Ramos (cell line): ENCODE measurements around the gene MYOM1.

Experiments used
- in situ Hi-C: fragments of 300-500 bp; cut with MboI; formaldehyde crosslinking; loops from one replicate; pipeline ENCODE4 v1.14.3; 2022; ENCODE audit warnings: low sequenced_read_pairs; ENCODE audit not compliant: unreplicated experiment

MYOM1 gene

DNA sequence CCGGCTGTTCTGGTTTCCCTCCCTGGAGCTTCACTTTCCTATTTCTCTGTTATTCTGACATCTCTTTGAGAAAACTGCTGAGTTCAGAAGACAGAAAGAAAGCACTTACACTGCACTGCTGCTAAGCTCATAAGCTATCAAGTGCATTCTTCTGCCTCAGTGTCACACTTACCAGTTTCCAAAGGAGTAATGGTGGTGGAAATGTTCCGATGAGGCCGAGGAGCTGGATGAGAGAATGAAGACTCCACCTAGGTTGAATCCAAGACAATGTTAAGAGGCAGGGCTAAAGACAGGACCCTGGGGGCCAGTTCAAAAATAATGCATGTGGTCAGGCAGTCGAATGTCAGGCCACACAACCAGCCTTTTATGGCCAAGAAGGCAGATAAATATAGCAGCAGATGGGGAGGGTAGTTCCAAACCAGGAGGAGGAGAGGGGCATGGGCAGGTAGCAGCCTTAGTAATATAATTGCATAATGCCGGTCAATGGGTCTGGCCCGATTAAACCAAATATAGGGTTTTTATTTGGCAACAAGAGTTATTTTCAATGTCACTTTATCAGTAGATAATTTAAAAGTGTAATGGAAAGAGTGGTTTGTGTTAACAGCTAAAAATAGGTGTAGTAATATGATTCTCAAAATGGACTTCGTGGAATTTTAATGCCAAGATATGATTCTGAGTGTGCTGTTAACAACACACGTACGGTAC is at the start of gene MYOM1:
MYOM1 (minus strand) TSS at position 338 of the 705 bp plus-strand sequence. CDS start 4,745 bp downstream, outside the sequence.
- in situ Hi-C loops = no loop called here

DNA sequence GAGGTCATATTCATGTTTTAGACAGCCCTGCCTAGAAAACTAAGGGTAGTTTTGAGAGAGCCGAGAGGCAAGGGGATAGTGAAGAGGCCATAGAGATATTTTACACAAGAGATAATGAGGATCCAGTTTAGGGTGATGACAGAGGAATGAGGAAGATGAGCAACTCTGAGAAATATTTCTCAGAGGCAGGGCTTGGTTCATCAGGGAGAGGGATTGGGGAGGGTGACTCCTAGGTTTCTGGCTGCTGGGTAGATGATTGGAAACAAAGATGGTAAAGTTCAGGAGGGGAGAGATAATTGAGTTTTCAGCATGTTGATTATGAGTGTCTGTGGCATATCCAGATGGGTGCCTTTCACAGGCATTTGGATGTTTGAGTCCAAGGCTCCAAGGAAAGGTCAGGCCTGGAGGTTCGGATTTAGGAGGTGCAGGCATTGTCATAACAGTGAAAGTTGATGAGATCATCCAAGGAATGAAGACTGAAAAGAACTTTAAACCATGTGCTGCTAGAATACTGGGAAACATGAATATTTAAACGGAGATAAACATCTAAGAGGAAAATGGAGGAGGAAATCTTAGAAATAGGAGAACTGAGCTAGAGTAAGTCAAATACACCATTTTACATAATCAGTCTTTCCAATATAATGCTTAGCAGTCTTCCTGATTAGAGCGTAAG is 49.6 kb upstream of the MYOM1 start:
- in situ Hi-C loops = no loop called here

DNA sequence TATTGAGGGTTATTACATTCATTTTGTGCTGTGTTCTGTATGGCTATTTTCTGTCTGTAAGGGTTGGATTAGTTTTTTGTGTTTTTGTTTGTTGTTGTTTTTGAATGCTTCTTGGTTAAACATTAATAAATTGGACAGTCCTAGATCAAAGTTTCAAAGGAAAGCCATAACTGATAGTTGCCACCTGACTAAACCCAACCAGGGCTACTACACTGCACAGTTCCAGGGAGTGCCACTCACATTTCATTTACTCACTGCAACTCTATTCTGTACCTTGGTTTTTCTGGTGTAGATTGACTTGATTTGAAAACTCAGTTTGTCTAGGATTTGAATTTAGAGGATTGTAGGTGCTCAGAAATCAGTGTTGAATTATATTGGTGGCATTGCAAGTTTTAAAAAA is 48.5 kb upstream of the MYOM1 start:
- in situ Hi-C loops = no loop called here

DNA sequence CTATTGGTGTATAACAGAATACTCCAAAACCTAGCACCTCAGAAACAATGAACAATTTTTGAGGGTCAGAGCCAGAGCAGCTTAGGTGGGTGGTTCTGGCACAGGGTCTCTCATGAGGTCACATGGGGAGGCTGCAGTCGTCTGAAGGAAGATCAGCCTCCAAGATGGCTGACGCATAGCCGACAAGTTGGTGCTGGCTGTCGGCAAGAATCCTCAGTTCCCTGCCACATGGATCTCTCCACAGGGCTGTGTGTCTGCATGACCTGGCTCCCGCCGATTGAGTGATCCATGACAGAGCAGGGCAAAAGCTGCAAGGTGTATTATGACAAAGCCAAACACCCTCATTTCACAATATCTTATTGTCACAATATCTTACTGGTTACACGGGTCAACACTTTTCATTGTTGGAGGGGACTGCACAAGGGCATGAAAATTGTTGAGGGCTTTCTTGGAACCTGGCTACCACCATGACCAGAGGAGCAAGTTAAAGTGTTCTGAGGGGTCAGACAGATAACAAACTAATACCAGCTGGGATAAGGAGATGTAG is 46.4 kb upstream of the MYOM1 start:
- in situ Hi-C loops = no loop called here

DNA sequence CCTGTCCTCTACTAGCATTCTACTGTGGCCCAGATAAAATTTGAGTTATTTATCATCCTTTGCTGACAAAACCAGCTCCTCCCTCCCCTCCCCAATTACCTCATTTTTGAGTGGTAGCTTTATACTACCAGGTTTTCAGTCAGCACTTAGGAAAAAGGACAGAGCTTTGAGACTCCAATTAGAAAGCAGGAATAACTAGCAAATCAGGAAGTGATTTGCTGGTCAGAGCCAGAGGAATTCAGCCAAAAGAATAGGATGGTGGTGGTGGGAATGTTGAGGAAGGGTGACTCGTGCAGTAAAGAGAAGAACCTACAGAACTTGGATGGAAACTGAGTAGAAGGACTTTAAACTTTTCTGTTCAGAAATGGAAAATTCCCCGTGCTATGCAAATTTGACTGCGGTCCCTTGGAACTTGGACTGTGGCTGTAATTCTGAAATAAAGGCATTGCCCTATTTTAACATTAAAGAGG is 45.8 kb upstream of the MYOM1 start:
- in situ Hi-C loops = no loop called here

DNA sequence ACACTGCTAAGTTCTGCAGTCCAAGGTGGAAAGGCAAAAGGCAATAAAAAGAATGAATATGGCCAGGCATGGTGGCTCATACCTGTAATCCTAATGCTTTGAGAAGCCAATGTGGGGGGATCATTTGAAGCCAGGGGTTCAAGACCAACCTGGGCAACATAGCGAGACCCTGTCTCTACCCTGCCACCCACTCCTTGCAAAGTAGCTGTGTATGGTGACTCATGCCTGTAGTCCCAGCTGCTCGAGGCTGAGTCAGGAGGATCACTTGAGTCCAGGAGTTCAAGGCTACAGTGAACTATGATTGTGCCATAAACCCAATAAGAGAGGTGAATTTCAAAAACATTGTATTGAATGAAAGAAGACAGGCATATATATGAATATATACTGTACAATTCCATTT is 44.6 kb upstream of the MYOM1 start:
- in situ Hi-C loops = no loop called here

DNA sequence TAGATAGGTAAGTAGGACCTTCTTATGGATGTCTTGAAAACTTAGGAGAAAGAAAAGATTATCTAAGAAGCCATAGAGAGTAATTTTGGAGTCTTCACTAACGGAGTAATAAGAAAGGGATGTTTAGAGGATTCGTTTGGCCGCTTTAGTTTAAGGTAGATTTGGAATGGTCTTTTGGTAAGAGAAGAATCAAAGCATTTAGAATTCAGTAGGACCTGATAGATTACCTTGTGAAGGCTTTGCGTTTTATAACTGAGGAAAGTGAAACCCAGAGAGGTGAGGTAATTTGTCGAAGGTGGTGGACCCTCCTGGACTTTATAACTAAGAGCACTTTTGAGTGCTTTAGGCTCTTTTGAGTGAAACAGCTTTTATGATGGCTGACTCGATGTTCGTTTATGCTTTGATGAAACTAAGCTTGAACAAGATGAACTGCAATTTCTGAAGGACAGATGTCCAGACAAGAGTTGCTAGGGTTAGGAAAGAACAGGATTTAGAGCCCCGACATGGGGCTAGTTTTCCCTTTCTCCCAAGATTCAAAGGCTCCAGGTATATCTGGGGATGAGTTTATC is 43.4 kb upstream of the MYOM1 start:
- in situ Hi-C loops = no loop called here

DNA sequence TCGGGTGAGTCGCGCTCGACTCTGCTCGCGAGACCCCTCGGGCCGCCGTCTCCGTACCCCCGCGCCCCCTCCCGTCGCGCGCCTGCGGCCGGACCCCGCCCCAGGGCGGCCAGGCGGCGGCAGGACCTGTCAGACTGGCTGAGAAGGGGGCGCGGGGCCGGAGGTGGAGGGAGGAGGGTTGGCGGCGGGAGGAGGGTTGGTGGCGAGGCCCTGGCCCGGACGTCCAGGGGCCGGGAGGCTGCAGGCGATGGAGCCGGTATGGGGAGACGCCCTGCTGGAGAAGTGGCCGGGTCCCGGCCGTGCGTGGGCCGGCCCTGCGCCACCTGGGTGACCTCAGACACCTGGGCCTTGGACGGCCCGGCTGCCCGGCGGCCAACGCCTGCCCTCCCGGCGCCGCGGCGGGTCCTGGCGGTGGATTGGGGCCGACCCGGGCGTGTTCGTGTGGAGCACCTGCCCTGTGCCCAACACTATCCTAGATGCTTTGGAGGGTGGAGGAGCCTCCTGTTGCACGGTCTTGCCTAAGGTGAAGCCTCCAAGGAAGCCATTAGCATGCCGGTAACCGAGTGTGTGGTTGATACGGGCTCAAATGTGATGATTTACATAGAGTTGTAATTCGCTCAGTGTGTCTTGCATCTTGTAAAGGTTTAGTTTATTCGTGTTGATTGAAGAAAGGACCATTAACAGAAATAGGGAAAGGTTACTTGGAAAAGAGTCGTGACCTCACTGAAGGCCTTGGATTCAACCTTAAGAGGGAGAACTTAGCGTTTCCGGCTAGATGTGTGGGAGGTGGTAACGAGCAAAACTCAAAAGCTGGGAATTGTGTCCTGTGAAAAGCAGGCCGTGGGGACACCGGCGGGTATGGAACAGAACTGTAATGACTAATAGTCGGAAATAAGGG is 42.7 kb upstream of the MYOM1 start:
- in situ Hi-C loops = no loop called here

DNA sequence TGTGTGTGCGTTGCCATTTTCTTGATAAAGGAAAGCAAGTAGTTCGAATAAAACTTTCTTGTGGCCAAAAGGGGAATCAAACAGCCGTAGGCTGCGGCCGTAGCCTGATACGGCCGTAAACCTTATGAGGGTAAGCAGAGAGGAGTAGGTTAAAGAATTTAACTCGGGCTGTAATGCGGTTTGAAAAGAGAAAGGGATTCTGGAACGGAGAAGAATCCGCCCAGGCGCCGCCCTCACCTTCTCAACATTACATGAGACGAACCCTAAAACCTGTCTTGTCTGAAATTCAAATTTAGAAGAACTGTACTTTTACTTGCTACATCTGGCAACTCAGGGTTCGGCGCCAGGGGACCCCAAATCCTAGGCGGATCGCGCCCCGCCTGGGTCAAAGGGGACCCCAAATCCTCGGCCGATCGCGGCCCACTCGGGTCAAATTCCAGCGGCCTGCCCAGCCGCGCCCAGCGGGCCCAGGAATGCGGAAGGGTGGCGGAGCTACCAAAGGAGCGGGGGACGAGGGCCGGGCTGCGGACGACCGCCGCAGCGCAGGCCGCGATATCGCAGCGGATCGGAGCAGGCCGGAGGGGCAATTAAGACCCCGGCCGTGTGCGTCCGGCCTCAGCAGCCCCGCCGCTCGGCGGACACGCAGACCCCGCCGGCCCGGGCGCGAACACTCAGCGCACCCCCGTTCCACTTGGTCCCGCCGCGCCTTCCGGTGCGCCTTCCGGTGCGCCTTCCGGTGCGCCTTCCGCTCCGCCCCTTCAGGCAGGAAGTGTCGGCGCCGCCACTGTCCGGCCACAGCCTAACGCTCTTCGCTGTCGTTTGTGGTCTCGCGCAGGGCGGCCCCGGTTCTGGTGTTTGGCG is 41.8 kb upstream of the MYOM1 start, which contains the start of gene MYL12B:
MYL12B (plus strand) TSS at position 761 of the 861 bp plus-strand sequence. CDS start 10,766 bp downstream, outside the sequence.
- in situ Hi-C loops = no loop called here

DNA sequence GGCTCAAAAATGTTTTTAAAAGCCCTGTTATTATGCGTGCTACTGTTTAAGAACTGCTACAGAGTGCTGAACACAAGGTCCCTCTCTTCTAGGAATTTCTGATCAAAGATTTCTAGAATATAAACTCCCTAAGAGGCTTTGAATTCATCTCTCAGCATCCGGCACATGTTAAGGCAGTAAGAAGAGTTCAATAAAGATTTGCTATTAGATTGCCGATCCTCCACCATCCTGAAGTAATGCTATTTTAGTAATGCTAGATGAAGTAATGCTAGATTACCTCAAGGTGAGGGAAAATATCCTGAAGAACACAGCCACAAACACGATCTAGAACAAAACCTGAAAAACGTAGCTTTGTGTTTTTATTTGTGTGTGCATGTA is 41.2 kb upstream of the MYOM1 start:
- in situ Hi-C loops = no loop called here

DNA sequence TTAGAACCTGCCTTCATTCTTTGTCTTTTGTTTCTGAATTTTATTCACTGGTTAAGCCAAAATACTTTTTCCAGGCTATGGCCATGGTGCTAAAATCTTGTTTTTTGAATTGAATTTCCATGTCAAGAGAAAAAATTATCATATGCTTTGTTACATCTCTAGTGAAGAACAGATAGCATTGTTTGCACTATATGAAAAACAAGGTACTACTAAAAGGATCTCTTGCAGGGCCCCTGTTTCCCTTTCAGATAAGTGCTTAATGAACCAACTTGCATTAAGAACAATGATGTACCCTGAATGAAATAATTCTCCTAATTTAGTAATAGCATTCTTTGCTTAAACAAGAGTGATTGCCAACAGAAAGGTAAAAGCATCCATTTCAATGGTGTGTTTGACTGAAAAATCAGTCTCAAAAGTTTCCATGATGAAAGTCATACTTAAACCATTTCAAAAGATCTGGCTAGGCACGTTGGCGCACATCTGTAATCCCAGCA is 37.9 kb upstream of the MYOM1 start:
- in situ Hi-C loops = no loop called here

DNA sequence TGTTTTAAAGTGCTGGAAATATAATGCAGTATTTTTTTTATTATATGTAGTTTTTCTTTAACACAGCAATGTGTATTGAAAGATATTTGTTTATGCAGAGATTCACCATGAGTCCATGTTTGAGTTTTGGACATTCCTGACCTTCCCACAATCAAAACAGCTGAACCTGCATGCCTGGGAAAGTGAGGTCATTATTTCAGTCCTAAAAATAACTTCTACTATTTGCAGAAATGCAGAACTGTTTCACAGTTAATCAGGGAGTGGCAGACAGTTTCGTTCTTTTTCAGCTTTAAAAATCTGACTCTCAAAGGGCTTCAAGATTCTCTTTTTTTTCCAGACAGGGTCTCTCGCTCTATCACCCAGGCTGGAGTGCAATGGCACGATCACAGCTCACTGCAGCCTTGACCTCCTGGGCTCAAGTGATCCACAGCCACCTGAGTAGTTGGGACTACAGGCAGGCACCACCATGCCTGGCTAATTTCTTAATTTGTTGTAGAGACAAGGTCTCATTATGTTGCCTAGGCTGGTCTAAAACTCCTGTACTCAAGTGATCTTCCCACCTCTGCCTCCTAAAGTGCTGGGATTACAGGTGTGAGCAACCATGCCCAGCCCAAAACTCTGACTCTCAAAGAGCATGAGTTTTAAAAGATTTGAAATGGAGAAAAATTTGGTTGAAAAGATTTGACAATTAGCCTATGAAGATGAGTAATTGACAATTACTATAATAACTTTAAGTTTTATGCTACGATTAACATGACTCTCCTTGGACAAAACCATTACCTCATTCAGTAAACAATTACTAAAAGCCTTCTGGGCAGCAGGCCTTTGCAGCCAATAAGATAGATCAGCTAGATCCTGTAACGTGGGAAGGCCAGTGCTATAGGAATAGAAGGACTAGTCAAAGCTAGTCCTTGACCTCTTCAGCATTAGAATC is 37.2 kb upstream of the MYOM1 start:
- in situ Hi-C loops = no loop called here

DNA sequence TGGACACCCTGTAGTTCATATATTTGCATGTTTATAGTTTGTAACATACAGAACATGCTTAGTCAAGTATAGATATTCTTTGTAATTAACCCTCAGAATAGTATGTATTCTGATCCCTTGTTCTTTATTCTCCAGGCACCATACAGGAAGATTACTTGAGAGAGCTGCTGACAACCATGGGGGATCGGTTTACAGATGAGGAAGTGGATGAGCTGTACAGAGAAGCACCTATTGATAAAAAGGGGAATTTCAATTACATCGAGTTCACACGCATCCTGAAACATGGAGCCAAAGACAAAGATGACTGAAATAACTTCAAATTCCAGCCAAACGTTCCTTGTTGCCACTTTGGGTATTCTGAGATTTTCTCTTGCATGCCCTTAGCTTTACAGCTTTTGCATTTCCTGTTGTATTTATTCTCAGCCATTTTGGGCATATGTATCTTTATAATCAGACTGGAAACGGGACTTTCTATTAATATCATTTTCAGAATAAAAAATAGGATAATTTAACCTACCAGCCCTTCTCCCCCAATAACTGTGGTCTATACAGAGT is 35.9 kb upstream of the MYOM1 start:
- in situ Hi-C loops = no loop called here

DNA sequence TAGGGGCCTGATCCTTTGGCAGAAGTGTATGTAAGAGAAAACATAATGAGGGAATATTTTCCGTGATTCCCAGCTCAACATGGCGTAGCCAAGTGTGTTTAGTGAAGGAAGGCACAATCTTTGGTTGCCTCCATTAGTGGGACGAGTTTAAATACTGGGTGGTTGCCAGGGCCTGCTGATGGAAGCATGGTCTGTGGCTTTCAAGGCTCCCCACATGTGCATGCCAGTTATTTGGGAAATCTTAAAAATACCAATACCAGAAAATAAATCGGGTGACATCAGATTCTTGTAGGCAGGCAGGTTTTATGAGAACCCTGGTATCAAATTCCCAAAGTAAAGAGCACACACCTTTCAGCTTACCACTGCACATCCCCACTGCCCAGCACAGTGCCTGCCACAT is 35.0 kb upstream of the MYOM1 start:
- in situ Hi-C loops = no loop called here

DNA sequence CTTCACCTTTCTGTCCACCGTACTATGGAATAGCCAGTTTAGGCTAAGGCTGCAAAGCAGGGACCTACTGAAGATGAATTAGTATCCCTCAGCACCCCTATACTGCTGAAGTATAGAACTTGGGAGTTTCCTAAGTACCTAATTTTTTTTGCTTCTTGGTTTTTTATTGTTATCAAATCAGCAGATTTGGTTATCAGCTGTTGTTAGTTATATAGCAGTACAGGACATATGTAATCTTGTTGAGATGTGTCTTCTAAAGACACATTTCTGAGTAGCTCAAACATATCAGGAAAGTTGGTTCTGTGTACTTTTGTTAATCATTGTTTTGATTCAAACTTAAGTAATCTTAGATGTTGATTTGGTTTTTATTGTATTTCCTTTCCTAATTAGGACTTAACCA is 33.1 kb upstream of the MYOM1 start:
- in situ Hi-C loops = no loop called here

DNA sequence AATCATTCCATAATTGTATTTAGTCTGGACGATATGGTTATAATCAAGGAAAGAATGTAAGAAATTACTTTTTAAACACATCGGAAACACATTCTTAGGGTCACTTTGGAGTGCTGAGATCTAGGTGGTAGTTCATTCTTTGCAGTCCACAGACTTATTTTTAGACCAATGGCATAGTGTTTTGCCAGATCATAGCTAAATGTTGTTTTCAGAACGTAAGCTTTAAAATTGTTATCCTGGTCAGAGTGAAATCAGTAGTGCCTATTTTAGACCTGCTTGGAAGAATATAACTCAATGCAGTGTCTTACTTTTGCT is 32.2 kb upstream of the MYOM1 start:
- in situ Hi-C loops = no loop called here

DNA sequence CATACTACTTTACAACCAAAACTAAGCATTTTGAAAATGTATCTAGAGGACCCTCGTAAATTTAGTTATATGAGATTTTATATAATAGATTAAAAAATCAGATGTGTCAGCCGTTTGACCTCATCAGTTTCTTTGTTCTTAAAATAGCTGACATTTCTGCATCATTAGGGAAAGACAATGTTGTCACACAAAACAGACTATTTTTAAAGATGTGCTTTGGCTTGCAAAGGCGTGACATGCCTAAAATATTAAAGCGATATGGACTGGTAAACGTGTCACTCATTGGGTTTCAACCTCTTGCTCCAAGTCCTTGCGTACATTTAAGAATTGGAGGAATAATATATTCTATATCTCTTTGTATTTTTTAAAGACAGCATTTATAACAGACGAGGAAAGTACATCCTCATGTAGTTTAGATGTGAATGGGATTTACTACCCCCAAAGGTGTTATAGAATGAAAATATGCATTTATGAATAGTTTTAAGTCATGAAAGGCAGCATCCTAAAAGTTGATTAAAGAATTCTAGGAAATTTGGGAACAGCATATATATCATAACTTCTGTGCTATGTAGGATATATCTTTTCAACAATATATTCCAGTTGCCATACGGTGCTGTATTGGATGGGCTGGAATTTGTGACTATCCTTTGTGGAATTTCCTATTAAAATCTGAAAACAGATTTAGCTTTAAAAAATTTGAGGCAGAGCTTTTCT is 31.6 kb upstream of the MYOM1 start:
- in situ Hi-C loops = no loop called here
